ENCODE results near the gene REEP1. TPM values are rescaled to one million over a fixed set of nuclear protein-coding genes. Genes with fewer than 3 reads are reported as not detected.

Gene REEP1
- total RNA-seq (10 to 100 TPM; 44.9 to 98.0 (median 70.6) TPM), polyA plus RNA-seq (1 to 10 TPM in 2 of 3 donors, under 1 TPM in 1; 0.23 to 4.5 (median 1.8) TPM)

- DNase-seq, result peak; percentile 72
- no peak for TF ChIP-seq CTCF (IDR thresholded peaks at IDR 0.05)
- peak; percentile 23 to 63 (median 38) for TF ChIP-seq POLR2AphosphoS5 (IDR thresholded peaks at IDR 0.05)
- Histone ChIP-seq H3K9me3 (peaks cover 0 to 2% (median 0%) of the 10 kb centered on the region in 4 donors), H3K4me3 (peak within 1 kb of the TSS; percentile 59 to 69 (median 60)), H3K27ac (peak within 1 kb of the TSS; percentile 79 to 83 (median 82)), H3K4me1 (peaks cover 0 to 42% (median 30%) of the 10 kb centered on the region in 4 donors), H3K36me3 (no peaks in the 10 kb centered on the region), H3K27me3 (peaks cover 0 to 5% (median 0%) of the 10 kb centered on the region in 3 donors)
- intact Hi-C loops (cut with DNase I), result loop anchor here (5.0 to 10.0 kb wide), 2 partner anchors 40 to 113 kb away; no protein-coding TSS in a partner anchor
- WGBS, 2 donors, result 1% methylated on average over 87 of the region's 87 CpGs
Observed at GRCh38 chr2:86337244-86337835, at the start of gene REEP1. Gene REEP1, minus strand, starts transcription at chr2:86337626. Its CDS starts 116 bp downstream, at chr2:86337510.

- TF ChIP-seq EP300 (IDR thresholded peaks at IDR 0.05) (no peak), POLR2AphosphoS5 (IDR thresholded peaks at IDR 0.05) (no peak), POLR2A (IDR thresholded peaks at IDR 0.05) (no peak), CTCF (IDR thresholded peaks at IDR 0.05) (no peak)
- no peak for DNase-seq
Observed at GRCh38 chr2:86383844-86384243, 46.4 kb upstream of the REEP1 start.

GRCh38 chr2:86382698-86383097 is 45.3 kb upstream of the REEP1 start:
- H3K9me3 ChIP-seq, result no peaks in the 10 kb centered on the region
- 62 to 72% methylated on average over 2 of the region's 2 CpGs for WGBS, 2 donors
- intact Hi-C loops (cut with DNase I), result no loop called here
- DNase-seq, result no peak
- H3K4me3 ChIP-seq, result no peak overlapping the region
- no peak overlapping the region for H3K27ac ChIP-seq
- no peaks in the 10 kb centered on the region for H3K27me3 ChIP-seq
- H3K36me3 ChIP-seq, result no peaks in the 10 kb centered on the region
- TF ChIP-seq EP300 (IDR thresholded peaks at IDR 0.05) (no peak), POLR2A (IDR thresholded peaks at IDR 0.05) (no peak)
- no peaks in the 10 kb centered on the region for H3K4me1 ChIP-seq

More at GRCh38 chr2:86383844-86384243, 46.4 kb upstream of the REEP1 start:
- no peaks in the 10 kb centered on the region for H3K36me3 ChIP-seq
- no peaks in the 10 kb centered on the region for H3K27me3 ChIP-seq
- intact Hi-C loops (cut with DNase I), result no loop called here
- WGBS, 2 donors, result 0 to 39% methylated on average over 1 of the region's 1 CpG
- no peak overlapping the region for H3K4me3 ChIP-seq
- no peaks in the 10 kb centered on the region for H3K4me1 ChIP-seq
- H3K9me3 ChIP-seq, result no peaks in the 10 kb centered on the region
- no peak overlapping the region for H3K27ac ChIP-seq

- H3K4me1 ChIP-seq, result no peaks in the 10 kb centered on the region
- DNase-seq, result no peak
- no peak overlapping the region for H3K27ac ChIP-seq
- no peaks in the 10 kb centered on the region for H3K9me3 ChIP-seq
- H3K36me3 ChIP-seq, result no peaks in the 10 kb centered on the region
- H3K4me3 ChIP-seq, result no peak overlapping the region
- no peaks in the 10 kb centered on the region for H3K27me3 ChIP-seq
- TF ChIP-seq CTCF (IDR thresholded peaks at IDR 0.05), result no peak
- no peak for TF ChIP-seq POLR2A (IDR thresholded peaks at IDR 0.05)
- no peak for TF ChIP-seq EP300 (IDR thresholded peaks at IDR 0.05)
- no peak for TF ChIP-seq POLR2AphosphoS5 (IDR thresholded peaks at IDR 0.05)
- 96 to 99% methylated on average over 2 of the region's 2 CpGs for WGBS, 2 donors
- intact Hi-C loops (cut with DNase I), result no loop called here
Observed at GRCh38 chr2:86382108-86382507, 44.7 kb upstream of the REEP1 start.

GRCh38 chr2:86378469-86378868 is 41.0 kb upstream of the REEP1 start:
- no peak overlapping the region for H3K4me3 ChIP-seq
- WGBS, 2 donors, result 87 to 94% methylated on average over 1 to 4 of the region's 4 CpGs
- intact Hi-C loops (cut with DNase I), result no loop called here
- TF ChIP-seq CTCF (IDR thresholded peaks at IDR 0.05), result no peak
- no peak for TF ChIP-seq POLR2A (IDR thresholded peaks at IDR 0.05)
- no peak for TF ChIP-seq POLR2AphosphoS5 (IDR thresholded peaks at IDR 0.05)
- TF ChIP-seq EP300 (IDR thresholded peaks at IDR 0.05), result no peak
- no peak overlapping the region for H3K27ac ChIP-seq
- H3K27me3 ChIP-seq, result no peaks in the 10 kb centered on the region
- no peaks in the 10 kb centered on the region for H3K36me3 ChIP-seq
- no peaks in the 10 kb centered on the region for H3K4me1 ChIP-seq
- H3K9me3 ChIP-seq, result no peaks in the 10 kb centered on the region
- no peak for DNase-seq
